A204.1 (cell line): Measurements from ENCODE around the gene TEKT3.

Source experiments
- FAIRE-seq: peaks from 2 replicates; lab custom pipeline; 2012; peaks lifted over from hg19 to GRCh38; lab: Jason Lieb, UNC

Gene TEKT3

DNA sequence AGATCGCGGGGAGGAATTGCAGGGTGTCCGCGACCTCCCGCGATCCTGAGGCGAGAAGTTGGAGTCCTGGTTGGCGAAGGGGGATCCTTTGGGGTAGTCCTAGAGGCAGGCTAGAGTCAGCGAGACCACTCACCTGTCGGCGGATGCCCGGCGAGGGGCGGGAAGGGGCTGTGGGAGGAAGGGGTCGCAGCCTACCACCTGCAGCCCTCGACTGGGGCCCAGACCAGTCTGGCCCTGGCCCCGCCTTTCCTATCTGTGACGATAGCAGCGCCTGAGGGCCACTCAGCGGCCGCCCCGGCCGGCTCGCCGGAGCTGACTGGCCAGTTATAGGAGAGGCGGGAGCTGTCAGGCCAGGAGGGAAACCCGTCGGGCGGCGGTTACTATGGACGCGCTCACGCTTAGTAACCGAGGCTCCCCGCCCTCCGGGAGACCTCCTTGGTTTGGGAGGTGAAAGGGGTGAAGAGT lies at the start of gene TEKT3:
TEKT3 (minus strand) TSS at position 213 of the 465 bp plus-strand sequence. CDS start 10,012 bp downstream, outside the sequence.
- no peak for FAIRE-seq

DNA sequence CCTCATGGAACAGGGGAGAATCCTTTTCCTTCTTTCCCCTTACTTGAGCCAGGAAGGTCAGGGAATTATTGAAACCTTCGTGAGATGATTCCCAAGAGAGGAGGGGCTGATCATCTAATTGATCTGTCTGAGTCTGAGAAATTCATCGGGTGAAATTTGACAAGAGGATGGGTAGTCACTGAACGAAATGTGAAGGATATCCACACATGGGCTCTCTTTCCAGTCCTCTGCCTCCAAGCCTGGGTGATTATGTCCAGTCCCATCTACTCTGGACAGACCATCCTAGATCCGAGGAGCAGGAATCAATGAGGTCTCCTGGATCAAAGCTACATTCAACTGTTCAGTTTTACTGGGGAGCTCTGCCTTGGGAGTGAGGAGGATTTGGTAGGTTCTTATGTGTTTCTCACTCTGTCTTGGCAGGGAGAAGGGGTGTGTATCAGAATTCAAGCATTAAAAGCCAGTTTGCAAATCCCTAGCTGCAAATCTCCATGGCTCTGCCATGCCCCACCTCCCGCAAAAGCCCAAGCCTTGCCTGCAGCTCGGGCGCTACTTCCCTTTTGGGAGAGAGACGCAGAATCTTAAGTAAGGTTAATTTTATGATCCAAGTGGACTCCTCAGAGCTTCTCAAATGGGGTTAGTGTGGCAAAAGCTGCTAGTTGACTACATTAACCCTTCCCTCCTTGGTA lies 47.1 kb upstream of the TEKT3 start:
- FAIRE-seq, result no peak

DNA sequence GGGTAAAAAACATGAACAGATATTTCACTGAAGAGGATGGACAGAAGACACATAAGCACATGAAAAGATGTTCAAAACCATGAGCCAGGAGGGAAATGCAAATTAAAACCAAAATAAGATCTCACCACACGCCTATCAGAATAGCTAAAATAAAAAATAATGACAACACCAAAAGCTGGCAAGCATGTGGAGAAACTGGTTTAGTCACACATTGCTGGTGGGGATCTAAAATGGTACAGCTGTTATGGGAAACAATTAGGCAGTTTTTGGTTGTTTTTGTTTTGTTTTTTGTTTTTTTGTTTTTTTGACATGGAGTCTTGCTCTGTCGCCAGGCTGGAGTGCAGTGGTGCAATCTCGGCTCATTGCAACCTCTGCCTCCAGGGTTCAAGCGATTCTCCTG lies 44.7 kb upstream of the TEKT3 start:
- FAIRE-seq, result no peak

DNA sequence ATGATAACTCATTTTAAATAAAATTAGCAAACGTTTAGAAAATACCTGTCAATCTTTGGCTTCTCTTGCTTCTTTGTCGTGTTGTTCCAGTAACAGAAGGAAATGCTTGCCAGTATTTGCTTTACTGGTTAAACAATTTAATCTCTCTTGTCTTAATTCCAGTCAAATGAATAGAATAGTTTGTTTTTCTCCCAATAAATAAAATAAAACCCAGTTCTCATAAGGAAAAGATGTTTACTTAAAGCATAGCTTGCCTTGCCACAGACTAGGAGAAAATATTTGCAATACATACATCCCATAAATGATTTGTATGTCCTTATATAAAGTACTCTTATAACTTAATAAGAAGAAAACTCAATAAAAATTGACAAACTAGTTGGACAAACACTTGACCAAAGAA lies 43.9 kb upstream of the TEKT3 start:
- FAIRE-seq, result no peak

DNA sequence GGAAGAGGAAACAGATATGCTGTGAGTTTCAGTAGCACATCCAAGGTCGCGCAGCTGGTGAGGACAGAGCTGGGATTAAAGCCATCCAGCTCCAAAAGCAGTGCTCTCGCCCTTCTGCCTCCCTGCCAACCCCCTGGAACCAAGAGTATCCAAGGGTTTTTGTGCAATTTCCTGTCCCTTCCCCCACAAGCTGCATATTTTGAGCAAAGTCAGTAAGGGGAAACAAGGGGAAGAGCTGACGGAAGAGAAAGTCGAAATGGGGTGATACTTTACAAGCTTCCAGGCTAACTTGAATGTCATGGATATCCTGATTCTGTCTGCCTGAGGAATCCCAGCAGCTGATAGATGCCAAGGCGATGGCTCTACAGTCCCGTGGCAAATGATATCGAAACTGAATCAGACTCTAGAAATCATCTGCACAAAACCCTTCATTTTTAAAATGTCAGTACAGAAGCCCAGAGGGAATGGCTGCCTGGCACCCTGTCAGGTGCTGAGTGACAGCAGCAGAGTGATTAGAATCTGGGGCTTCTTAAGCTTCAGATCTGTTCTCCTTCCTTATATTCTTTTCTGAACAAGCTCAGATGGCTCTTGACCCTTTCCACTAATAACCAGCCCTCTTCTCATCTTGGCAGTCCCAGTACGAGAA lies 42.9 kb upstream of the TEKT3 start:
- no peak for FAIRE-seq

DNA sequence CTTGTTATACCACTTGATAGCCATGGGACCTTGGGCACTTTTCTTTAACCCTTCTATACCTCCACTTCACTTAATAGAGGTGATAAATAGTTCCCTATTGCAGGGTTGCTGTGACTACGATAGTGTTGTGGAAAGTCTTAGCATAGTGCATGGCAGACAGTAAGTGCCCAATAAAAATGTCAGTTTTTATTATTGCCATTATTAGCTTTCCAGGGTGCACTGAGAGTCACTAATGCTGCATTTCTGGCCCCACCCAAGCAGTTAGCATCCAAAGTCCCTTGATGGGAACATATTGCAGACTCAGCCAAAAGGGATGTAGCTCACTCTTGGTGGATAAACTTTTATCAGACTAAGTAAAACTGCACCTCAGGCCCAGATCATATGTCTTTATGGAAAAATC lies 41.5 kb upstream of the TEKT3 start:
- FAIRE-seq, result no peak

DNA sequence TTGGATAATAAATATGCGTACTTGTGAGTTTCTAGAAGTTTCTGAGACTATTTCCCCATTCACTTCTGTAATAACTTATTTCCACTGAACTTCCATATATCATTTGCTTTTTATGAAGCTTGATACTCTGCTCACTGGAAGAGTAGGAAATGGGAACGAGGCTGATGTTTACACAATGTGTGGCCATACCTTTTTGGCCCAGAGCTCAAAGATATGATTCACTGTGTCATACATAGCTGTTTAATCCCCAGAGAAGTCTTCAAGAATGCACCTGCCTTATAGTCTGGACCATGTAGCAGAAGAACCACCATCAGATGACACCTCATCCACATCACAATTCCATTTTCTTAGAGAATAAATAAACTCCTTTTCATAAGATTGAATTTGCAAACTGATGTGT lies 40.3 kb upstream of the TEKT3 start:
- no peak for FAIRE-seq

DNA sequence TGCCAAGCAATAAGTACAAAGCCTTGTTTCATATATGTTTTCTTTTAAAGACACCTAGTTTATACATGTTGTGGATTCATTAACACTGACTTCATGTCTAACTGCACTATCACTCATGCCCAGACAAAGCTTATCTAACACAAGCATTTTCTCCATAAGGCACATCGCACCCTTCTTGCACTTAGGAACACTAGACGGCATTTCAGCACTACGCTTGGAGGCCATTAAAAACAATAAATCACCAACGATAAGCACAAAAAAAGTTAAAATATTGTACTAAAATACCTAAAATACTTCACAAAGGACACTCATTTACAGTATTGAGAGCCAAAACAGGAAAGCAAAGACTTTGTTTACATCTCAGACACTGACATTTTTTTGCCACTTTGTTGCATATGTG lies 39.0 kb upstream of the TEKT3 start:
- no peak for FAIRE-seq

DNA sequence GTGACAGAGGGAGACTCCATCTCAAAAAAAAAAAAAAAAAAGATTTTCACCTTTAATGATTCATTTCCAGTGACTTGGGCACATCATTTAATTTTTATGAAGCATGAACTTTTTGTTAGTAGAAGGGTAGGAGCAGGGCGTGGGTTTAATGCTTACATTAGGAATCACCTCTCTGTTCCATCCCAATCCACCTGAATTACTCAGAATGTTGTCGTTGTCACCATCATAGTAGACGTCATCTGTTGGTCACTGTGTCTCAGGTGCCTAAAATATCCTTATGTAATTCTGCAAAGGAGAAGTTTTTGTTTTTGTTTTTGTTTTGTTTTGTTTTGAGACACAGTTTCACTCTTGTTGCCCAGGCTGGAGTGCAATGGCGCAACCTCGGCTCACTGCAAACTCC lies 38.3 kb upstream of the TEKT3 start:
- FAIRE-seq, result no peak

DNA sequence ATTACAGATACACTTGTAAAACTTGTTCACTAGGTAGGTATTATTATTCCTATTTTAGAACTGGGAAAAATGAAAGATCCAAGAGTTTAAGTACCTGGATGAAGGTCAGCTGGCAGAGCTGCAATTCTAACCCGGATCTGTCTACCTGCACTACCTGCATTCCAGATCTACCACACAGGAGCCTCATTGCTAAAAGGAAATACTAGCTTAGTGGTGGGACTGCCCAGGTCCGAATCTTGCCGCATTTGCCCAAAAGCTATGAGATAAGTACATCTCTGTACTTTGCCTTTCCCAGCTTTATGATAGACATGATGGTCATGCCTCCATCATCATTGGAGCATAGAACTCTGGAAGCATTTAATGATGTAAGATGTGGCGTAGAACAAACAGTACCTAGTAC lies 36.8 kb upstream of the TEKT3 start:
- no peak for FAIRE-seq

DNA sequence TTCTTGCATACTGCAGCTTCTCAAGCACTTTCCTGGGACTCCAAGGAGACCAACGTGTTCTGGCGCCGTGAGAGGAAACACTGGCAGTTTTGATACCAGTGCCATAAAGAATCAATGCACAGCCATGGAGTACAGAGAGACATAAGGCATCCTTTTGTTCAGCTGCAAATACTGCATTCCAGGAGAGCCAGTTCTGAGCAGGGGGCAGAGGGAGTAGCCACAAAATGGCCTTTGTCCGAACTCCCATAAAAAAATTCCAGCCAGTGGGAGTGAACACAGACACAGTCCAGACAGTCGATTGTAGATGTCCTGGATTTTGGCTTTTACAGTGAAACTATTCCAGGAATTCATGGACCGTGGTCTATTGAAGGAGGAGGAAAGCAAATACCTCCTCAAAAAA lies 36.2 kb upstream of the TEKT3 start:
- FAIRE-seq, result no peak

DNA sequence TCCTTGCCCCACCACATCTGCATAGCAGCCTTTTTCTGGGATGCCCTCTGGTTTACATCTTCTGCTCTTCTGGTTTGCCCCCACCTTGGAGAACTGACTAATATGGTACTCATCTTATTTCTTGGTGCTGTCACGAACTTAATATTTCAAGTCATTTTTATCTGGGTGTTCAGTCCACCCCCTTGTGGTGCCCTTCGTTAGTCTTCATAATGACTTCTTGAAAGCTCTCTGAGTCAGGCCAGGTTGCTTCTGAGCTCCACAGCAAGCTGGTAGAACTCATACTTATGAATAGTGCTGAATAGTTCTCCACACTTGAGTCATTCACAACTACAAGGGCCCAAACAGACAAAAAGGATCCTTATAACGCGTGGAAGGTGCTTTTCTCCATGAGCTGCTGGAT lies 35.8 kb upstream of the TEKT3 start:
- no peak for FAIRE-seq

DNA sequence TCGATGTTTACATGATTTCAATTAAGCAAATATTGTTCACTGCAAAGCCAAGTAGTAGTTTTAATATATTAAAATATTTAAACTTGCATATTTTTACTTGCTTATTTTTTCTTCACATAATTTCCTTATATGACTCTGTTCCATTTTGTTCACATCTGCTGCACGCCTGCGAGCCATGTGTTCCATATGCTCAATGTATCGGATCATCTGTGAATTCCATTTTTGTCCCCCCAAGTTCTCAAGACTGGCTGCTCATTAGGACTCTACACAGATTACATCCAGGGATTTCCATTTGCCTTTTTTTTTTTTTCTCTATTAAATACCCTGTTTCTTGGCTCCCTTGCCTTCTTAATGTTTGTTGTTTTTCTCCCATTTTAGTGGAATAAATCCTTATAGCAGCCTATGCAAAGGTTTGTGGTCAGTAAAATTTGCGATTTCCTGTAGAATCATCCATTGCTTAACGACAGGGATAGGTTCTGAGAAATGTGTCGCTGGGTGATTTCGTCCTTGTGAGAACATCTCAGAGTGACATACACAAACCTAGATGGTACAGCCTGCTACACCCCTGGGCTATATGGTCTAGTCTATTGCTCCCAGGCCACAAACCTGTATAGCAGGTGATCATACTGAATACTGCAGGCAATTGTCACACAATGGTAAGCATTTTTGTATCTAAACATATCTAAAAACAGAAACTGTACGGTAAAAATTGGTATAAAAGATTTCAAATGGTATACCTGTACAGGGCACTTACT lies 30.2 kb upstream of the TEKT3 start:
- FAIRE-seq, result no peak

DNA sequence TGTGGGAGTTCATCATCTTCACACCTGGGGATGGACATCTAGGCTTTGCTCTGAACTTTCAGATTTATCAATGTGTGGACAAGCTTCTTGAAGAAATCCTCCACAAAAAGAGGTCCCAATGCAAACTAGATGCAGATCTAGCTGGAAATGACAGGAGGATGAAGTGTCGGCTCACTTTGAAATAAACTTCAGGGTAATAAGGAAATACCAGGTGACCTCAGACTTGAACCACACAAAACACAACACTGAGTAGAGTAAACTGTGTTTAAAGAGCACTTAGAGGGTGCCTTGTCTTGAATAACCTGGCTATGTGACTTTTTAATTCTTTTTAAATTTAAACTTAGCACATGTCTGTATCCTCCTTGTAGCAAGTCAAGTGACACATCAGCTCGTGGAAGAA lies 27.2 kb upstream of the TEKT3 start:
- FAIRE-seq, result no peak

DNA sequence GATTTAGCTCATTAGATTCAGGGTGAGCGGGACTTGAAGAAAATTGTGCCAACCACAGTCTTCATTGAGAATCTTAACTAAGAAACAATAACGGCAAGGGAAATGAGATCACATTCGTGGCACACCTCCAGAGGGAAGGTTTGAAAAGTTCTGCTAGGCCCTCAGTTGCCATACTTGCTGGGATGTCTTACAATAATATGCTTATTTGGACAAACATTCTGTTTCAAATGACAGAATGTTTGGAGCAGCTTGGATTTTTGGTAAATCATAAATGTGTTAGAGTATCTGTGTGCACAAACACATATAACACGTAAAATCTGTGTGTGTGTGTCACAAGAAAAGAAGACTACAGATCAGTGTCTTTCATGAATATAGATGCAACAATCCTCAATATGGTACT lies 24.6 kb upstream of the TEKT3 start:
- FAIRE-seq, result no peak

DNA sequence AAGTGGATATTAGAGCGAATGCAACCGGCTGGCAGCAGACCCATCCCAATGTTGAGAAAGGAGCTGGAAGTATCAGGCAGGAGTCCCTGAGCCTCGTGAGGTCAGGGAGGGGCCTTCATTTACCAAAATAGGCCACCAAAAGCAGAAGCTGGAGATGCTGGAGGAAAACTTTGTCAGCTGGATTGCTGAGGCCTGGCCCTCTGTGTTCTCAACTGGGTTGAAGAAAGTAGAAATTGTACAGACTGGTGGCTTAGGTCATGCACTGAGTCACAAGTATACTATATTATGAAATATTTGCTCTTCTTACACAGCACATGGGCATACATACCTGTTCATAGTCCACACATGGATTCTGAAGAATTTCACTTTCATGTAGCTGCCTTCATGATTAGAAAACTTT lies 23.2 kb upstream of the TEKT3 start:
- no peak for FAIRE-seq

DNA sequence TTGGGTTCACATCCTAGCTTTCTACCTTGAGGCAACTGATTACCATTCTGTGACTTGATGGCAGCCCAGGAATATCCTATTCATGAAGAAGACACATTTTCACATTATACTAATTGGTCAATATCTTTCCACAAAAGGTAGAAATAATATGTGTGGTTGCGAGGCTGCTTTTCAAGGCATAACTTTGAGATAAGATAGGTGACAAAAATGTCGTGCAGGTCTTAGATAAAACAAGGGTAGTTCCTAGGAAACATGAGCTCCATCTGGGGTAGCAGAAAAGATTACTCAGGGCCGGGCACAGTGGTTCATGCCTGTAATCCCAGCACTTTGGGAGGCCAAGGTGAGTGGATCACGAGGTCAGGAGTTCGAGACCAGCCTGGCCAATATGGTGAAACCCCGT lies 22.3 kb upstream of the TEKT3 start:
- FAIRE-seq, result no peak

DNA sequence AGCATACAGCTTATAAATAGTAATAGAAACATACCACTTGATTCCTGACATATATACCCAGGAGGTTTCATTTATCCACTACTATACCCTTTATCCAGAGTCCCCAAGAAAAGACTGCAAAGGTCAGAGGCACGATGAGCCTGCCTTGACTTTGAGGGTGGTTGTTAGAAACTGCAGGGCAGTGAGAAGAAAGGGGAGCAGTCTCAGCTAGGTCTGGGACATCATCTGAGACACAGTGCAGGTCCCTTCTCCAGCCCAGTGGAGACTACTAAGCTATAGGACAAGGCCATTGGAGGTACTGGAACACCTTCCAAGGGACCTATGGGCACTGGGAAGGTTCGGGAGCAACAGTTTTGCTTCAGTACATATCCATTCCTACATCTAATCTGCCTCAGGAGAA lies 20.2 kb upstream of the TEKT3 start:
- FAIRE-seq, result no peak

DNA sequence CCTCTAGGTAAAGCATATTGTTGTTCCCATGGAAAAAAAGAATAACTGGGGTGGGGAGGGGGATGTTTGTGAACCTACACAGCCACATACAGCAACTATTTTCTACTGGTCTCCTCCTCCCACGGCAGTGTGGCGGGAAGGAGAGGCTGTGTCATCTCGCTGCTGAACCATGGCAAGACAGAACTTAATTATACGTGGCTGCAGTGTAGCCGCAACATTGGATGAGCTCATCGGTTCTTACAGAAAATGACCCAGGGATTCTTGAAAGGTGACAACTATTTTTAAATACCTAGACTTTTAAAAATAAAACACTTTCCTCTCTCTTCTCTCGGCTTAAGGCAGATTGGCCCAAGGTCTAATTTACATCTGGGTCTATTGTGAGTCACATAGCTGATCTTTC lies 19.8 kb upstream of the TEKT3 start:
- no peak for FAIRE-seq

DNA sequence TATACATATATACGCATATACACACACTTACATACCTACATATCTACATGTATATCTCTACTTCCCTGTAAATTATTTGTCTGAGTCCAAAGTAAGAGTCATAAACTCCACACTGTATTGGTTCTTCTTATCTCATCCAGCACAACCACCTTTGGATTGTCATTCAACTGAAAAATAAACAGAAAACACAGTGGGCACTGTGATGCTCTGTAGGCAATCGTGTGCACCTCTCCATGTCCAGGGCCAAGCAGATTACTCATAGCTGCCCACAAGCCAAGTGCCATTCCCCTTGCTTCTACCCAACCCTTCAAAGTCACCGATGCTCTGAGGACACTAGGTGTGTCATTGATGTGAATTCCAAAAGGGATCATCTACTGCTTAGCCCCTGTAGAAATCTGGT lies 12.9 kb upstream of the TEKT3 start:
- FAIRE-seq, result no peak

DNA sequence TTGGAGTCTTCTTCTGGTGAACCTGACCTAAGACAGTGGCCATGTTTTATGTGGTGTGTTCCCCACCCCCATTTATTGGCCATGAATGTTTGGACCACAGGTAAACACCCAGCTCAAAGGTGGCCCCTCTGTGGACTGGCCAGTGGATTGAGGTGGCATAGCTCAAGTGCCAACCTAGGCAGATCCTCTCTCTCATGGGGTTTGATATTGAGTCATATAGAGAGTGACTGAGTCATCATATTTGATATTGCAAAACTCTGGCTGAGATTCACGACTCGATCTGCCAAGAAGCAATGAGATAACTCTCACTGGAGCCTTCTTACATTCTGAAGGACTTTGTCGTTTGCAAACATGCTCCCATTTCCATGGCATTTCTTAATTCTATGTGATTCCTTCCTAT lies 10.5 kb upstream of the TEKT3 start:
- no peak for FAIRE-seq

DNA sequence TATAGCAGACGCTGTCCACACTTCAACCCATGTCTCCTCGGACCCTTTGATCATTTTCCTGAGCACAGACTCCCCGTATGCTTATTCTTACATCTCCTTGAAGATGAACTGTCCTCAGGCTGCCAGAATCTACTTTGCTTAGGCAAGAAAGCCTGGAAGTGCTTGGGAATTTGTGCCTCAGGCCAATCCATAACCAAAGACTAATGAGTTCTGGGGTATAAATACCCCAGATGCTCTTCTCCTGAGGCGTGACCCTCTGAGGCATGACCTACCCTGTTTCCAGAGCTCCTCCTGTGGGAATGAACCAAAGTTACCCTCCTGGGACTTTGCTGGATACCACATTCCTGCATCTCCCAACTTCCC lies 10.1 kb upstream of the TEKT3 start:
- no peak for FAIRE-seq

DNA sequence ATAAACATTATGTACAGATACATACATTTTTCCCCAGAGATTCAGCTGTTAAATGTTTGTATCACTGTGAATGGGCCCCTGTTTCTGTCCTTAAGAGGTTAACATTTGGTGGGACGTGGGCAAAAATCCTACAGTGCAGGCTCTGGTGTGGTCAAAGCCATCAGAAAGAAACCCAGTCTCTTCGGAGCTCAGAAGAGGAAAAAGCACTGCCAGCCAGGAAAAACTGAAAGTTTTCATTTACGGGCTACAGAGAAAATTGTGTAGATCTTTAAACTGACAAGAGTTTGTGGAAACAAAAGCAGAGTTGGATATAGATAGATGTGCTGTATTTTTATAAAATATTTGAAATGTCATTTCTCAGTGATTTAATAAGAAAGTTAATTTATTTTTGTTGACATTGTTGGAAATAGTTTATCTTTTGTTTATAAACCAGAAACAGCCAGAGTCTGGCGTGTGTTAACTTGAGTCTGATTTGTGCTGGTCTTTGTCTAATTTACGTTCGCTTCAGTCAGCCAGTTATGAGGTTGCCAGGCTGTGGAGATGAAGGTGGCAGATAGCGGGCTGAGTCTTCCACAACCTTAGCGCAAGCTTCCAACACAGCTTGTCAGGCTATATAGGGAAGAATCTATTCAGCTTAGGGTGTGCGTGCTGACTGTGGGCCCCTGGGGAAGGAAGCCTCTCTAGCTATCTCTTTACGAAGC lies 9.5 kb upstream of the TEKT3 start:
- FAIRE-seq, result no peak
